Immature natural killer cell (primary cell): ENCODE results near the gene EPHB2. TPM values are rescaled to one million over a fixed set of nuclear protein-coding genes. Genes with fewer than 3 reads are reported as not detected.

Experiments used
- DNase-seq, 3 donors: peaks; one replicate each; pipeline ENCODE4 v3.0.0; 2022; ENCODE audit warnings: mixed read lengths in 1 of 3
- H3K27ac Mint-ChIP-seq, 6 donors: one replicate each; pipeline ENCODE4 v1.8.0; 2020; ENCODE audit warnings: mixed read lengths in 6 of 6, mild to moderate bottlenecking in 5 of 6, inconsistent platforms in 4 of 6, moderate library complexity in 3 of 6
- H3K27me3 Mint-ChIP-seq, 3 donors: one replicate each; pipeline ENCODE4 v1.8.0; 2020 to 2021; ENCODE audit warnings: low read depth in 3 of 3, mild to moderate bottlenecking in 3 of 3, mixed read lengths in 3 of 3, moderate library complexity in 3 of 3, inconsistent platforms in 1 of 3
- H3K36me3 Mint-ChIP-seq, 3 donors: one replicate each; pipeline ENCODE4 v1.8.0; 2020; ENCODE audit warnings: mixed read lengths in 3 of 3, inconsistent platforms in 2 of 3, mild to moderate bottlenecking in 2 of 3
- H3K4me1 Mint-ChIP-seq, 2 donors: one replicate each; pipeline ENCODE4 v1.8.0; 2020; ENCODE audit warnings: inconsistent platforms in 2 of 2, mild to moderate bottlenecking in 2 of 2, mixed read lengths in 2 of 2, moderate library complexity in 1 of 2
- H3K4me3 Mint-ChIP-seq, 5 donors: one replicate each; pipeline ENCODE4 v1.8.0; 2020; ENCODE audit warnings: mild to moderate bottlenecking in 5 of 5, mixed read lengths in 5 of 5, inconsistent platforms in 3 of 5, moderate library complexity in 3 of 5
- H3K9me3 Mint-ChIP-seq, 6 donors: one replicate each; pipeline ENCODE4 v1.8.0; 2020; ENCODE audit warnings: mild to moderate bottlenecking in 6 of 6, mixed read lengths in 6 of 6, inconsistent platforms in 4 of 6, moderate library complexity in 3 of 6
- polyA plus RNA-seq, 3 donors: library from polyadenylated mRNA; unstranded; fragments of 300-500 nt; fragmentation: Illumina TruSeq; gene quantifications; one replicate each; pipeline ENCODE4 v1.2.3, GENCODE V29; 2021

Gene EPHB2
- polyA plus RNA-seq, 3 donors from 2014 or later = not detected

- no peak for DNase-seq
- no peak overlapping the region for H3K27ac Mint-ChIP-seq
- H3K4me1 Mint-ChIP-seq = no peaks in the 10 kb centered on the region
- H3K9me3 Mint-ChIP-seq = no peaks in the 10 kb centered on the region
- no peak overlapping the region for H3K4me3 Mint-ChIP-seq
- no peaks in the 10 kb centered on the region for H3K36me3 Mint-ChIP-seq
- peaks cover 2 to 16% (median 3%) of the 10 kb centered on the region in 3 donors for H3K27me3 Mint-ChIP-seq
These were observed 32.4 kb upstream of the EPHB2 start for GRCh38 chr1:22677931-22678896.

GRCh38 chr1:22680726-22681125 is 29.9 kb upstream of the EPHB2 start:
- no peak for DNase-seq
- no peak overlapping the region for H3K27ac Mint-ChIP-seq
- H3K4me3 Mint-ChIP-seq = no peak overlapping the region
- peaks cover 5 to 9% (median 7%) of the 10 kb centered on the region in 3 donors for H3K27me3 Mint-ChIP-seq
- no peaks in the 10 kb centered on the region for H3K9me3 Mint-ChIP-seq
- no peaks in the 10 kb centered on the region for H3K36me3 Mint-ChIP-seq
- no peaks in the 10 kb centered on the region for H3K4me1 Mint-ChIP-seq

- Mint-ChIP-seq H3K4me3 (no peak overlapping the region), H3K27me3 (peaks cover 5 to 10% (median 8%) of the 10 kb centered on the region in 3 donors), H3K27ac (no peak overlapping the region), H3K9me3 (no peaks in the 10 kb centered on the region), H3K36me3 (no peaks in the 10 kb centered on the region), H3K4me1 (no peaks in the 10 kb centered on the region)
- no peak for DNase-seq
These were observed 28.9 kb upstream of the EPHB2 start for GRCh38 chr1:22681556-22682276.

- H3K36me3 Mint-ChIP-seq = no peaks in the 10 kb centered on the region
- H3K27ac Mint-ChIP-seq = no peak overlapping the region
- no peak overlapping the region for H3K4me3 Mint-ChIP-seq
- no peak for DNase-seq
- no peaks in the 10 kb centered on the region for H3K4me1 Mint-ChIP-seq
- no peaks in the 10 kb centered on the region for H3K9me3 Mint-ChIP-seq
- peaks cover 8 to 11% (median 10%) of the 10 kb centered on the region in 3 donors for H3K27me3 Mint-ChIP-seq
These were observed 27.1 kb upstream of the EPHB2 start for GRCh38 chr1:22683547-22683946.

DNA sequence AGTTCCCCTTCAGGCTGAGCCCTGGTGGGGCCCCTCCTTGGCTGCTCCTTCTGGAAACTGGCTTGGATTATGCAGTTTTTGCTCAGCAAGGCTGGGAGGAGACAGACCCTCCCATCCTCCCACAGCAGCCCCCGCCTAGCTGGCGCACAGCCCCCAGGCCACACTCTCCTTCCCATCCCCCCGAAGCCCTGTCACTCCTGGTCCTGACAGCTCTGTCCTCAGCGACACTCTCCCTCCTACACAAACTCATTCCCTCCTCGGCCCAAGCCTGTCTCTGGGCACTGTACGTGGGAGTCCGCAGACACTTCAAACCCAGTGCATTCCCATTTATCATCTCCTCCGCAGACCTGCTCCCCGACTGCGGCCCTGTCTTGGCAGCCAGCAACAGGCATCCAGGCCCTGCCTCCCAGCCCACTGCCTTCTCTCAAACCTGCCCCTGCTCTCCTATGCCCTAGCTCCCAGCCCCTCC is 25.0 kb upstream of the EPHB2 start:
- peaks cover 8 to 11% (median 10%) of the 10 kb centered on the region in 3 donors for H3K27me3 Mint-ChIP-seq

DNA sequence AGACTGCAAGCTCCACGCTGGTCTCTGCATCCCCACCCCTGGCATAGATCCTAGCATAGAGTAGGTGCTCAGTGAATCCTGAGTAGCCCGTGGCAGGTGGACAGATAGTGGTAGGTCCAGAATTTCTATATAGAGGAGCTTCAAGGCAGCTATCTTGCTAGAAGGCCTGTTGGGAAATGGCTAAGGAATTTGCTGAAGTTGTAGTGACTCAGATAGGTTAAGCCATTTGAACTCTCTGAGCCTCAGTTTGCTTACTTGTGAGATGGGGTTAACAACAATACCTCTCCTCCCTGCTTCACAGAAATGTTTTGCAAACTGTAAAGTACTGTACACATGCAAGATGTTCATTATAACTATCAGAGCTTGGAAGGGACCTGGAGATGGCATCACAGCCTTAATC is 23.4 kb upstream of the EPHB2 start:
- DNase-seq = no peak
- H3K27me3 Mint-ChIP-seq = peaks cover 8 to 9% (median 9%) of the 10 kb centered on the region in 3 donors
- no peak overlapping the region for H3K27ac Mint-ChIP-seq

More for the DNA sequence above, 25.0 kb upstream of the EPHB2 start:
- H3K36me3 Mint-ChIP-seq = no peaks in the 10 kb centered on the region
- no peaks in the 10 kb centered on the region for H3K9me3 Mint-ChIP-seq
- no peak for DNase-seq
- H3K27ac Mint-ChIP-seq = no peak overlapping the region
- no peaks in the 10 kb centered on the region for H3K4me1 Mint-ChIP-seq
- H3K4me3 Mint-ChIP-seq = no peak overlapping the region

GRCh38 chr1:22688466-22688865 is 22.2 kb upstream of the EPHB2 start:
- no peaks in the 10 kb centered on the region for H3K9me3 Mint-ChIP-seq
- no peak for DNase-seq
- no peak overlapping the region for H3K4me3 Mint-ChIP-seq
- no peaks in the 10 kb centered on the region for H3K4me1 Mint-ChIP-seq
- peaks cover 8 to 9% (median 9%) of the 10 kb centered on the region in 3 donors for H3K27me3 Mint-ChIP-seq
- H3K27ac Mint-ChIP-seq = no peak overlapping the region
- no peaks in the 10 kb centered on the region for H3K36me3 Mint-ChIP-seq

More for the DNA sequence above, 23.4 kb upstream of the EPHB2 start:
- H3K4me3 Mint-ChIP-seq = no peak overlapping the region
- H3K9me3 Mint-ChIP-seq = no peaks in the 10 kb centered on the region
- no peaks in the 10 kb centered on the region for H3K4me1 Mint-ChIP-seq
- H3K36me3 Mint-ChIP-seq = no peaks in the 10 kb centered on the region

DNA sequence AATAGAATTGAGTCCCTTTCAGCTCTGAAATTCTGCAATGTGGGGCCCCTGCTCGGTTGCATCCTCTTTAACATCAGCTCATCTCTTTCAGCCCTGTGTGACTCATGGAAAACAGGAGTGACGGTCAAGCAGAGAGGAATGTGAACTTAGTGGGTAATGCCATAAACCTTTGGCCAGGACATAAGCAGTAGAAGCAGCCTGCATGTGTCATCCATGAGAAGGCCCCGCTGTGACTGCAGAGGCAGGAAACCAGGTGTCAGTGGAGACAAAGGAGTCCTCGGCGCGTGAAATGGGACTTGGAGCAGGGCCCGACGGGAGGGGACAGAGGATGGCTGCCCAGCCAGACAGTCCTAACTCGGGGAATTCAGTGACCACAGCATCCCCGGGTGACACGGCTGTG is 21.1 kb upstream of the EPHB2 start:
- no peak overlapping the region for H3K27ac Mint-ChIP-seq

DNA sequence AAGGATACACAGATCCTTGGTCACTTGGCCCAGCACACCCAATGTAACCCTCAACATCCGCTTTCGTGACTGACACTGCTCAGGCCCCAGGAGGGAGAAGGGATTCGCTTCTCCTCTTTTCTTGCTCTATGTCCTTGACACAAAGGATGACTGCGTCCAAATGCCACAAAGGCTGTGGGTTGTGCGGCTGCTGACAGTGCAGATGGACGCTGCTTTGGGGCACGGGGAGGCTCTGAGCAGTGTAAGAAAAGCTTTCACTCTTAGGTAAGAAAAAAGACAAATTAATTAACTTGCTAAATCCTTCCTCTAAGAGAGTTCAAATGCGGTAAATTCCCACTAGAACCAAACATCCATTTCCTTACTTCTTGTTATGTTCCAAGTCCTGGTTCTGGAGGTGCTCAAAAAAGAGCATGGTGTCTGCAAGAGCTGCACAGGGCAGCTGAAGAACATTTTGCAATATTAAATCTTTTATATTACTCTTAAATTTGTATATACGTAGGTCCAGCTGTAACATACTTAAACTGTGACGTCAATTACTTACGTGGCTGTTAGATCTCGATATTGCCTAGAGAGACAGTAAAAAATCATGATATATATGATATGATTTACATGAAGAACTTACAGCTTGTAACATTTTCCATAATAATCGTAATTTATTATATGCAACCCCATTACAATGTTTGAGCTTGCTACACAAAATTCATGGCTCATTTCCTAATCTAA is 19.4 kb upstream of the EPHB2 start:
- peaks cover 0 to 8% (median 2%) of the 10 kb centered on the region in 3 donors for H3K27me3 Mint-ChIP-seq
- H3K9me3 Mint-ChIP-seq = no peaks in the 10 kb centered on the region
- no peak overlapping the region for H3K27ac Mint-ChIP-seq
- no peaks in the 10 kb centered on the region for H3K4me1 Mint-ChIP-seq
- H3K36me3 Mint-ChIP-seq = no peaks in the 10 kb centered on the region
- no peak for DNase-seq
- H3K4me3 Mint-ChIP-seq = no peak overlapping the region

More for the DNA sequence above, 21.1 kb upstream of the EPHB2 start:
- Mint-ChIP-seq H3K27me3 (peaks cover 5 to 9% (median 7%) of the 10 kb centered on the region in 3 donors), H3K36me3 (no peaks in the 10 kb centered on the region), H3K4me1 (no peaks in the 10 kb centered on the region), H3K9me3 (no peaks in the 10 kb centered on the region), H3K4me3 (no peak overlapping the region)
- no peak for DNase-seq

GRCh38 chr1:22694172-22694571 is 16.5 kb upstream of the EPHB2 start:
- no peak for DNase-seq
- no peaks in the 10 kb centered on the region for H3K4me1 Mint-ChIP-seq
- H3K4me3 Mint-ChIP-seq = no peak overlapping the region
- H3K27ac Mint-ChIP-seq = no peak overlapping the region
- peaks cover 0 to 2% (median 0%) of the 10 kb centered on the region in 3 donors for H3K27me3 Mint-ChIP-seq
- H3K36me3 Mint-ChIP-seq = no peaks in the 10 kb centered on the region
- H3K9me3 Mint-ChIP-seq = no peaks in the 10 kb centered on the region

GRCh38 chr1:22696610-22697009 is 14.0 kb upstream of the EPHB2 start:
- Mint-ChIP-seq H3K27ac (no peak overlapping the region), H3K4me1 (no peaks in the 10 kb centered on the region), H3K9me3 (no peaks in the 10 kb centered on the region), H3K27me3 (peaks cover 0 to 2% (median 0%) of the 10 kb centered on the region in 3 donors), H3K4me3 (no peak overlapping the region), H3K36me3 (no peaks in the 10 kb centered on the region)
- DNase-seq = no peak

- no peak overlapping the region for H3K27ac Mint-ChIP-seq
- H3K36me3 Mint-ChIP-seq = no peaks in the 10 kb centered on the region
- no peak for DNase-seq
- peaks cover 0 to 6% (median 0%) of the 10 kb centered on the region in 3 donors for H3K27me3 Mint-ChIP-seq
- no peaks in the 10 kb centered on the region for H3K9me3 Mint-ChIP-seq
- H3K4me3 Mint-ChIP-seq = no peak overlapping the region
- no peaks in the 10 kb centered on the region for H3K4me1 Mint-ChIP-seq
These were observed 12.7 kb upstream of the EPHB2 start for GRCh38 chr1:22697980-22698379.

- Mint-ChIP-seq H3K4me1 (no peaks in the 10 kb centered on the region), H3K9me3 (no peaks in the 10 kb centered on the region), H3K27me3 (peaks cover 0 to 6% (median 0%) of the 10 kb centered on the region in 3 donors), H3K27ac (no peak overlapping the region), H3K4me3 (no peak overlapping the region), H3K36me3 (no peaks in the 10 kb centered on the region)
- DNase-seq = no peak
These were observed 10.7 kb upstream of the EPHB2 start for GRCh38 chr1:22699681-22700520.
